ENCODE results near the gene MS4A6E. TPM values are rescaled to one million over a fixed set of nuclear protein-coding genes. Genes with fewer than 3 reads are reported as not detected.
"Not testable (repeated sequence)": the region's sequence is repeated elsewhere in the genome, so short reads cannot be mapped to it uniquely, and the experiment has no call there.

Gene MS4A6E
- polyA plus RNA-seq, 1 of the 3 experiments (the other 2 are of a cell fraction) = not detected

- ChIA-PET POLR2A (no interaction called here), CTCF (no interaction called here)
- no peak overlapping the region for H3K27ac ChIP-seq (ENCODE audit: low read depth in 2 of 2, low read length in 1 of 2)
- DNase-seq = no peak
- no peaks in the 10 kb centered on the region for H4K20me1 ChIP-seq (ENCODE audit: insufficient read depth)
- no peaks in the 10 kb centered on the region for H3K27me3 ChIP-seq (ENCODE audit: insufficient read depth)
- no peaks in the 10 kb centered on the region for H3K9me3 ChIP-seq
- TF ChIP-seq RFX5 (IDR thresholded peaks at IDR 0.05; ENCODE audit: low read length) (no peak), FOXJ3 (CRISPR knock-in tag; IDR thresholded peaks at IDR 0.05) (no peak), YY1 (IDR thresholded peaks at IDR 0.05; ENCODE audit: low read depth) (no peak), MEF2A (IDR thresholded peaks at IDR 0.05; ENCODE audit: borderline replicate concordance, low read depth) (no peak), IRF3 (IDR thresholded peaks at IDR 0.05; ENCODE audit: low read depth, low read length) (no peak), FOXM1 (IDR thresholded peaks at IDR 0.05; ENCODE audit: low read depth) (no peak), TEAD4 (IDR thresholded peaks at IDR 0.05; ENCODE audit: borderline replicate concordance, insufficient read depth) (no peak), TAF1 (IDR thresholded peaks at IDR 0.05; ENCODE audit: borderline replicate concordance, low read depth, low read length) (no peak), SMC3 (IDR thresholded peaks at IDR 0.05; ENCODE audit: low read depth, low read length) (no peak), RCOR1 (IDR thresholded peaks at IDR 0.05; ENCODE audit: low read length) (no peak), ELF1 (IDR thresholded peaks at IDR 0.05) (no peak), RAD21 (IDR thresholded peaks at IDR 0.05; ENCODE audit: low read length) (no peak), EP300 (IDR thresholded peaks at IDR 0.05; ENCODE audit: borderline replicate concordance in 1 of 2, low read depth in 1 of 2, low read length in 1 of 2) (no peak), EZH2phosphoT487 (IDR thresholded peaks at IDR 0.05; ENCODE audit: borderline replicate concordance, low read depth) (no peak), FOSL2 (IDR thresholded peaks at IDR 0.05; ENCODE audit: borderline replicate concordance, low read depth) (no peak), TCF12 (IDR thresholded peaks at IDR 0.05) (no peak), POLR2AphosphoS5 (IDR thresholded peaks at IDR 0.05; ENCODE audit: low read depth, low read length) (no peak)
- TF ChIP-seq, protein P1, sequence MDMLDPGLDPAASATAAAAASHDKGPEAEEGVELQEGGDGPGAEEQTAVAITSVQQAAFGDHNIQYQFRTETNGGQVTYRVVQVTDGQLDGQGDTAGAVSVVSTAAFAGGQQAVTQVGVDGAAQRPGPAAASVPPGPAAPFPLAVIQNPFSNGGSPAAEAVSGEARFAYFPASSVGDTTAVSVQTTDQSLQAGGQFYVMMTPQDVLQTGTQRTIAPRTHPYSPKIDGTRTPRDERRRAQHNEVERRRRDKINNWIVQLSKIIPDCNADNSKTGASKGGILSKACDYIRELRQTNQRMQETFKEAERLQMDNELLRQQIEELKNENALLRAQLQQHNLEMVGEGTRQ (IDR thresholded peaks at IDR 0.05; ENCODE audit: borderline replicate concordance, low read depth, low read length) = no peak
- TF ChIP-seq, protein P2, sequence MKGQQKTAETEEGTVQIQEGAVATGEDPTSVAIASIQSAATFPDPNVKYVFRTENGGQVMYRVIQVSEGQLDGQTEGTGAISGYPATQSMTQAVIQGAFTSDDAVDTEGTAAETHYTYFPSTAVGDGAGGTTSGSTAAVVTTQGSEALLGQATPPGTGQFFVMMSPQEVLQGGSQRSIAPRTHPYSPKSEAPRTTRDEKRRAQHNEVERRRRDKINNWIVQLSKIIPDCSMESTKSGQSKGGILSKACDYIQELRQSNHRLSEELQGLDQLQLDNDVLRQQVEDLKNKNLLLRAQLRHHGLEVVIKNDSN (IDR thresholded peaks at IDR 0.05; ENCODE audit: borderline replicate concordance, low read depth) = no peak
- TF ChIP-seq, protein P3, sequence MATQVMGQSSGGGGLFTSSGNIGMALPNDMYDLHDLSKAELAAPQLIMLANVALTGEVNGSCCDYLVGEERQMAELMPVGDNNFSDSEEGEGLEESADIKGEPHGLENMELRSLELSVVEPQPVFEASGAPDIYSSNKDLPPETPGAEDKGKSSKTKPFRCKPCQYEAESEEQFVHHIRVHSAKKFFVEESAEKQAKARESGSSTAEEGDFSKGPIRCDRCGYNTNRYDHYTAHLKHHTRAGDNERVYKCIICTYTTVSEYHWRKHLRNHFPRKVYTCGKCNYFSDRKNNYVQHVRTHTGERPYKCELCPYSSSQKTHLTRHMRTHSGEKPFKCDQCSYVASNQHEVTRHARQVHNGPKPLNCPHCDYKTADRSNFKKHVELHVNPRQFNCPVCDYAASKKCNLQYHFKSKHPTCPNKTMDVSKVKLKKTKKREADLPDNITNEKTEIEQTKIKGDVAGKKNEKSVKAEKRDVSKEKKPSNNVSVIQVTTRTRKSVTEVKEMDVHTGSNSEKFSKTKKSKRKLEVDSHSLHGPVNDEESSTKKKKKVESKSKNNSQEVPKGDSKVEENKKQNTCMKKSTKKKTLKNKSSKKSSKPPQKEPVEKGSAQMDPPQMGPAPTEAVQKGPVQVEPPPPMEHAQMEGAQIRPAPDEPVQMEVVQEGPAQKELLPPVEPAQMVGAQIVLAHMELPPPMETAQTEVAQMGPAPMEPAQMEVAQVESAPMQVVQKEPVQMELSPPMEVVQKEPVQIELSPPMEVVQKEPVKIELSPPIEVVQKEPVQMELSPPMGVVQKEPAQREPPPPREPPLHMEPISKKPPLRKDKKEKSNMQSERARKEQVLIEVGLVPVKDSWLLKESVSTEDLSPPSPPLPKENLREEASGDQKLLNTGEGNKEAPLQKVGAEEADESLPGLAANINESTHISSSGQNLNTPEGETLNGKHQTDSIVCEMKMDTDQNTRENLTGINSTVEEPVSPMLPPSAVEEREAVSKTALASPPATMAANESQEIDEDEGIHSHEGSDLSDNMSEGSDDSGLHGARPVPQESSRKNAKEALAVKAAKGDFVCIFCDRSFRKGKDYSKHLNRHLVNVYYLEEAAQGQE (IDR thresholded peaks at IDR 0.05; ENCODE audit: low read depth, low read length) = no peak
- H3F3A ChIP-seq (replicated peaks; ENCODE audit: insufficient read depth) = no peaks in the 10 kb centered on the region
- no peak overlapping the region for H3K4me3 ChIP-seq (ENCODE audit: low read depth in 2 of 2, low read length in 1 of 2)
- H3K79me2 ChIP-seq (ENCODE audit: insufficient read depth) = no peaks in the 10 kb centered on the region
- no peak overlapping the region for H2AFZ ChIP-seq (ENCODE audit: low read depth)
- no peaks in the 10 kb centered on the region for H3K36me3 ChIP-seq (replicated peaks in 1 of 2; ENCODE audit: control insufficient read depth in 1 of 2, insufficient read depth in 2 of 2, low read length in 1 of 2)
- H3K4me2 ChIP-seq = no peak overlapping the region
- H3K4me1 ChIP-seq (ENCODE audit: control insufficient read depth in 1 of 2, insufficient read depth in 2 of 2, low read depth in 1 of 2, low read length in 1 of 2) = no peaks in the 10 kb centered on the region
- no peak overlapping the region for H3K9ac ChIP-seq
- H3K9me2 ChIP-seq = no peaks in the 10 kb centered on the region
- WGBS (ENCODE audit: low lambda C conversion rate) = 2% methylated on average over 2 of the region's 2 CpGs
Measured at GRCh38 chr11:60282286-60282685, 44.8 kb upstream of the MS4A6E start.

DNA sequence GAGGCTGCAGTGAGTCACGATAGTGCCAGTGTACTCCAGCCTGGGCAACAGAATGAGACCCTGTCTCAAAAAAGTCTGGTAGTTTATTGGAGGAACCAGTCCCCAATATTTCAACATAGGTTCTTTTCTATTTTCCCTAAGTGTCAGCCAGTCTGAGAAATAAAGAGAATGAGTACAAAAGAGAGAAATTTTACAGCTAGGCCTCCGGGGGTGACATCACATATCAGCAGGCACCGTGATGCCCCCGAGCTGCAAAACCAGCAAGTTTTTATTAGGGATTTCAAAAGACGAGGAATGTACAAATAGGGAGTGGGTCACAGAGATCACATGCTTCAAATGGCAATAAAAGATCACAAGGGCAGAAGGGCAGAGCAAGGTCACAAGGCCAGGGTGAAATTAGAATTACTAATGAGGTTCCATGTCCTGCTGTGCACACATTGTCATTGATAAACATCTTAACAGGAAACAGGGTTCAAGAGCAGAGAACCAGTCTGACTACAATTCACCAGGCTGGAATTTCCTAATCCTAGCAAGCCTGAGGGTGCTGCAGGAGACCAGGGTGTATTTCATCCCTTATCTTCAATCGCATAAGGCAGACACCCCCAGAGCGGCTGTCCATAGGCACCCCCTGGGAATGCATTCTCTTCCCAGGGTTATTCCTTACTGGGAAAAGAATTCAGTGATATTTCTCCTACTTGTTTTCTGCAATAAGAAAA, 41.5 kb upstream of the MS4A6E start:
- H2AFZ ChIP-seq (ENCODE audit: low read depth); H3K27me3 ChIP-seq (ENCODE audit: insufficient read depth); DNase-seq; H4K20me1 ChIP-seq (ENCODE audit: insufficient read depth); H3K4me1 ChIP-seq (ENCODE audit: control insufficient read depth in 1 of 2, insufficient read depth in 2 of 2, low read depth in 1 of 2, low read length in 1 of 2); H3K4me2 ChIP-seq; H3K4me3 ChIP-seq (ENCODE audit: low read depth in 2 of 2, low read length in 1 of 2); H3K9ac ChIP-seq; CTCF ChIA-PET; POLR2A ChIA-PET; H3K9me2 ChIP-seq; H3F3A ChIP-seq (replicated peaks; ENCODE audit: insufficient read depth); H3K79me2 ChIP-seq (ENCODE audit: insufficient read depth); H3K27ac ChIP-seq (ENCODE audit: low read depth in 2 of 2, low read length in 1 of 2); H3K36me3 ChIP-seq (replicated peaks in 1 of 2; ENCODE audit: control insufficient read depth in 1 of 2, insufficient read depth in 2 of 2, low read length in 1 of 2); H3K9me3 ChIP-seq: not testable (repeated sequence)
- WGBS (ENCODE audit: low lambda C conversion rate) = 5% methylated on average over 6 of the region's 7 CpGs
